Liver (tissue), 9 donors: Measurements from ENCODE around the gene PSRC1. TPM values are rescaled to one million over a fixed set of nuclear protein-coding genes. Genes with fewer than 3 reads are reported as not detected.

Experiments used
- DNase-seq: peaks from one replicate; pipeline ENCODE4 v3.0.0-alpha.2; 2017; ENCODE audit warnings: low spot score
- H3K27ac ChIP-seq, 2 donors: one replicate each; pipeline ENCODE4 v1.7.0; 2013; ENCODE audit warnings: inconsistent platforms in 2 of 2, low read length in 2 of 2, control low read depth in 1 of 2, low read depth in 1 of 2, mild to moderate bottlenecking in 1 of 2
- H3K27me3 ChIP-seq, 4 donors: one replicate each; pipeline versions ENCODE4 v1.6.1 to v1.7.0; 2013; ENCODE audit warnings: low read length in 3 of 4, inconsistent platforms in 1 of 4, mild to moderate bottlenecking in 1 of 4, moderate library complexity in 1 of 4; ENCODE audit not compliant: control insufficient read depth in 4 of 4, insufficient read depth in 4 of 4
- H3K36me3 ChIP-seq, 4 donors: one replicate each; pipeline versions ENCODE4 v1.6.1 to v1.7.0; 2013; ENCODE audit warnings: low read length in 3 of 4, mild to moderate bottlenecking in 3 of 4, low read depth in 1 of 4, moderate library complexity in 1 of 4; ENCODE audit not compliant: control insufficient read depth in 4 of 4, insufficient read depth in 3 of 4
- H3K4me1 ChIP-seq, 4 donors: one replicate each; pipeline versions ENCODE4 v1.6.1 to v1.7.0; 2013; ENCODE audit warnings: low read length in 3 of 4, mild to moderate bottlenecking in 3 of 4, moderate library complexity in 1 of 4; ENCODE audit not compliant: control insufficient read depth in 4 of 4, insufficient read depth in 4 of 4
- H3K4me3 ChIP-seq, 3 donors: one replicate each; pipeline versions ENCODE4 v1.6.1 to v1.7.0; 2013; ENCODE audit warnings: low read length in 3 of 3, control low read depth in 1 of 3, low read depth in 1 of 3, mild to moderate bottlenecking in 1 of 3
- H3K9ac ChIP-seq, 2 donors: one replicate each; pipeline ENCODE4 v1.7.0; 2013; ENCODE audit warnings: low read length in 2 of 2, mild to moderate bottlenecking in 2 of 2, moderate library complexity in 2 of 2, control low read depth in 1 of 2, low read depth in 1 of 2
- H3K9me3 ChIP-seq, 4 donors: one replicate each; pipeline versions ENCODE4 v1.6.1 to v1.7.0; 2013; ENCODE audit warnings: low read length in 3 of 4; ENCODE audit not compliant: control insufficient read depth in 4 of 4
- EGR1 ChIP-seq, 2 donors: IDR thresholded peaks; 2 replicates each; pipeline ENCODE4 v1.6.1; 2016 to 2018; ENCODE audit warnings: antibody characterized with exemption in 2 of 2, low read depth in 2 of 2
- FOXA1 ChIP-seq: IDR thresholded peaks from 2 replicates; pipeline ENCODE4 v1.6.1; 2016; ENCODE audit warnings: antibody characterized with exemption
- FOXA2 ChIP-seq: IDR thresholded peaks from 2 replicates; pipeline ENCODE4 v1.6.1; 2016; ENCODE audit warnings: antibody characterized with exemption
- GABPA ChIP-seq, 2 donors: IDR thresholded peaks in 1 of 2; conservative IDR thresholded peaks in 1 of 2; 2 replicates each; pipeline ENCODE4 v1.6.1; 2016; ENCODE audit warnings: antibody characterized with exemption in 2 of 2, mild to moderate bottlenecking in 1 of 2, moderate library complexity in 1 of 2
- HNF4A ChIP-seq, 2 donors: conservative IDR thresholded peaks; 2 replicates each; pipeline ENCODE4 v1.6.1; 2016; ENCODE audit warnings: antibody characterized with exemption in 2 of 2, mild to moderate bottlenecking in 2 of 2
- HNF4G ChIP-seq: IDR thresholded peaks from 2 replicates; pipeline ENCODE4 v1.6.1; 2016; ENCODE audit warnings: antibody characterized with exemption
- JUND ChIP-seq, 2 donors: IDR thresholded peaks; 2 replicates each; pipeline ENCODE4 v1.6.1; 2016; ENCODE audit warnings: antibody characterized with exemption in 2 of 2
- RXRA ChIP-seq, 2 donors: IDR thresholded peaks; 2 replicates each; pipeline ENCODE4 v1.6.1; 2017 to 2018; ENCODE audit warnings: antibody characterized with exemption in 2 of 2, mild to moderate bottlenecking in 1 of 2
- SP1 ChIP-seq: IDR thresholded peaks from 2 replicates; pipeline ENCODE4 v1.6.1; 2018; ENCODE audit warnings: antibody characterized with exemption, mild to moderate bottlenecking
- TAF1 ChIP-seq: conservative IDR thresholded peaks from 2 replicates; pipeline ENCODE4 v1.6.1; 2016; ENCODE audit warnings: antibody characterized with exemption, mild to moderate bottlenecking
- YY1 ChIP-seq: IDR thresholded peaks from 2 replicates; pipeline ENCODE4 v1.6.1; 2016; ENCODE audit warnings: antibody characterized with exemption, mild to moderate bottlenecking
- WGBS: extraction: QIAGEN DNeasy Blood & Tissue Kit; methylation state at CpG from one replicate; pipeline ENCODE4 v1.1.7; 2013; 5-methylcytosine and 5-hydroxymethylcytosine counted together
- polyA plus RNA-seq, 2 donors: library from polyadenylated mRNA; stranded (reverse) in 1 of 2; unstranded in 1 of 2; fragments of 200-250 nt in 1 of 2; fragments of >200 nt in 1 of 2; fragmentation: Nextera tagmentation in 1 of 2; extraction: Ambion mirVana in 1 of 2; gene quantifications; one replicate each; pipeline versions ENCODE4 v1.2.1 to v1.2.3, GENCODE V29; 2013 to 2015
- total RNA-seq, 2 donors: library from RNA; depleted of rRNA; stranded (reverse); fragments of >200 nt; gene quantifications; one replicate each; pipeline ENCODE4 v1.2.3, GENCODE V29; 2014
- TF ChIP-seq, protein P1 (sequence below): IDR thresholded peaks from 2 replicates; pipeline ENCODE4 v1.6.1; 2016; ENCODE audit warnings: antibody characterized with exemption
- TF ChIP-seq, protein P2 (sequence below): IDR thresholded peaks from 2 replicates; pipeline ENCODE4 v1.6.1; 2016; ENCODE audit warnings: antibody characterized with exemption
- TF ChIP-seq, protein P3 (sequence below): IDR thresholded peaks from 2 replicates; pipeline ENCODE4 v1.6.1; 2016; ENCODE audit warnings: antibody characterized with exemption, mild to moderate bottlenecking
- donor health status: healthy.
- donor health status: healthy.
- donor health status: healthy.
- donor health status: healthy.
- donor health status: healthy.

PSRC1 gene
- total and polyA plus RNA-seq, 4 donors = 0.25 to 2.6 (median 1.1) TPM

DNA sequence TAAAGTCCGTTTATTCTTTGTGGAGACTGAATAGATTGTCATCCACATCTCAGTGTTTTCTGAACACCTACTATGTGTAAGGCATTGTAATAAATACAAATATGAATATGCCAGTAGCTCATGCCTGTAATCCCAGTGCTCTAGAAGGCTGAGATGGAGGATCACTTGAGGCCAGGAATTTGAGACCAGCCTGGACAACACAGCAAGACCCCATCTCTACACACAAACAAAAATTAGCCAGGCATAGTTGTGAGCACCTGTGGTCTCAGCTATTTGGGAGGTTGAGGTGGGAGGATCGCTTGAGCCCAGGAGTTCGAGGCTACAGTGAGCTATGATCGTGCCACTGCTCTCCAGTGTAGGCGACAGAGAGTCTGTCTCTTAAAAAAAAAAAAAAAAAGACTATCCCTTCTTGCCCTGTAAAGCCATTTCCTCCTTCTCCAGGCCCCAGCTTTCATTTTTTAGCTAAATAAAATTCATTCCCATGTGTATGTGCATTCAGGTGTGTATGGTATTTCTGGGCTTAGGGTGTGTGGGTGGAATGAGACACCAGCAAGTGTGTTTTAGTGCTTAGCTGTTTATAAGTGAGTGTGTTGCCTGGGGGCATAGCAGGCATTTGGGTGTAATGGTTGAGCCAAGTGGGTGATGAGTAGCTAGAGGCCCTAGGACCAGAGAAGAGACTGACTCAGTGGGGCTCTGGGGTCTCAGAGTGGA, 25.8 kb downstream of the PSRC1 start:
- H3K9me3 ChIP-seq = no peaks in the 10 kb centered on the region
- no peak for TF ChIP-seq FOXA2
- 93% methylated on average over 5 of the region's 5 CpGs for WGBS
- no peak overlapping the region for H3K27ac ChIP-seq
- no peaks in the 10 kb centered on the region for H3K27me3 ChIP-seq
- H3K36me3 ChIP-seq = no peaks in the 10 kb centered on the region
- no peak for DNase-seq
- H3K4me1 ChIP-seq = no peaks in the 10 kb centered on the region
- H3K4me3 ChIP-seq = no peak overlapping the region
- H3K9ac ChIP-seq = no peak overlapping the region

DNA sequence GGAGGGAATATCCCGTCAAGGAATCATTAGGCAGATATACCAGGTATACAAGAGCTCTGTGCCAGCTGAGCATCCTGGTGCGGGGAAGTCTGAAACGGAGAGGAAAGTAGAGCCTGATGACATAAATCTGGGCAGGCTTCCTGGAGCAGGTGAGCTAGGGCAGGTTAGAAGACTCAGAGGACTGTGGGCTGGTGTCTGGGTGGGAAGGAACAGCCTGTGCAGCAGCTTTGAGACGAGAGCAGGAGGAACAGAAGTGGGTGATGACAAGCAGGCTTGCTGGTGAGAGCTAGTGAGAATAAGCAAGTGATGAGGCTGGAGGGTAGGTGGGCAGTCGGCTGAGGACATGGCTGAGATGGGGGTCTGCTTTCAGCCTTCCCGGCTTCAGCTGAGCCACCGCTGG, 26.9 kb downstream of the PSRC1 start:
- H3K4me1 ChIP-seq = no peaks in the 10 kb centered on the region
- no peaks in the 10 kb centered on the region for H3K27me3 ChIP-seq
- H3K27ac ChIP-seq = no peak overlapping the region
- TF ChIP-seq, protein P1, sequence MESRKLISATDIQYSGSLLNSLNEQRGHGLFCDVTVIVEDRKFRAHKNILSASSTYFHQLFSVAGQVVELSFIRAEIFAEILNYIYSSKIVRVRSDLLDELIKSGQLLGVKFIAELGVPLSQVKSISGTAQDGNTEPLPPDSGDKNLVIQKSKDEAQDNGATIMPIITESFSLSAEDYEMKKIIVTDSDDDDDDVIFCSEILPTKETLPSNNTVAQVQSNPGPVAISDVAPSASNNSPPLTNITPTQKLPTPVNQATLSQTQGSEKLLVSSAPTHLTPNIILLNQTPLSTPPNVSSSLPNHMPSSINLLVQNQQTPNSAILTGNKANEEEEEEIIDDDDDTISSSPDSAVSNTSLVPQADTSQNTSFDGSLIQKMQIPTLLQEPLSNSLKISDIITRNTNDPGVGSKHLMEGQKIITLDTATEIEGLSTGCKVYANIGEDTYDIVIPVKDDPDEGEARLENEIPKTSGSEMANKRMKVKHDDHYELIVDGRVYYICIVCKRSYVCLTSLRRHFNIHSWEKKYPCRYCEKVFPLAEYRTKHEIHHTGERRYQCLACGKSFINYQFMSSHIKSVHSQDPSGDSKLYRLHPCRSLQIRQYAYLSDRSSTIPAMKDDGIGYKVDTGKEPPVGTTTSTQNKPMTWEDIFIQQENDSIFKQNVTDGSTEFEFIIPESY = no peak
- TF ChIP-seq YY1 (no peak), RXRA (IDR thresholded peaks at IDR 0.05) (no peak), SP1 (no peak), TAF1 (no peak), FOXA2 (no peak), JUND (IDR thresholded peaks at IDR 0.05) (no peak)
- TF ChIP-seq, protein P2, sequence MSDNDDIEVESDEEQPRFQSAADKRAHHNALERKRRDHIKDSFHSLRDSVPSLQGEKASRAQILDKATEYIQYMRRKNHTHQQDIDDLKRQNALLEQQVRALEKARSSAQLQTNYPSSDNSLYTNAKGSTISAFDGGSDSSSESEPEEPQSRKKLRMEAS = no peak
- TF ChIP-seq, protein P3, sequence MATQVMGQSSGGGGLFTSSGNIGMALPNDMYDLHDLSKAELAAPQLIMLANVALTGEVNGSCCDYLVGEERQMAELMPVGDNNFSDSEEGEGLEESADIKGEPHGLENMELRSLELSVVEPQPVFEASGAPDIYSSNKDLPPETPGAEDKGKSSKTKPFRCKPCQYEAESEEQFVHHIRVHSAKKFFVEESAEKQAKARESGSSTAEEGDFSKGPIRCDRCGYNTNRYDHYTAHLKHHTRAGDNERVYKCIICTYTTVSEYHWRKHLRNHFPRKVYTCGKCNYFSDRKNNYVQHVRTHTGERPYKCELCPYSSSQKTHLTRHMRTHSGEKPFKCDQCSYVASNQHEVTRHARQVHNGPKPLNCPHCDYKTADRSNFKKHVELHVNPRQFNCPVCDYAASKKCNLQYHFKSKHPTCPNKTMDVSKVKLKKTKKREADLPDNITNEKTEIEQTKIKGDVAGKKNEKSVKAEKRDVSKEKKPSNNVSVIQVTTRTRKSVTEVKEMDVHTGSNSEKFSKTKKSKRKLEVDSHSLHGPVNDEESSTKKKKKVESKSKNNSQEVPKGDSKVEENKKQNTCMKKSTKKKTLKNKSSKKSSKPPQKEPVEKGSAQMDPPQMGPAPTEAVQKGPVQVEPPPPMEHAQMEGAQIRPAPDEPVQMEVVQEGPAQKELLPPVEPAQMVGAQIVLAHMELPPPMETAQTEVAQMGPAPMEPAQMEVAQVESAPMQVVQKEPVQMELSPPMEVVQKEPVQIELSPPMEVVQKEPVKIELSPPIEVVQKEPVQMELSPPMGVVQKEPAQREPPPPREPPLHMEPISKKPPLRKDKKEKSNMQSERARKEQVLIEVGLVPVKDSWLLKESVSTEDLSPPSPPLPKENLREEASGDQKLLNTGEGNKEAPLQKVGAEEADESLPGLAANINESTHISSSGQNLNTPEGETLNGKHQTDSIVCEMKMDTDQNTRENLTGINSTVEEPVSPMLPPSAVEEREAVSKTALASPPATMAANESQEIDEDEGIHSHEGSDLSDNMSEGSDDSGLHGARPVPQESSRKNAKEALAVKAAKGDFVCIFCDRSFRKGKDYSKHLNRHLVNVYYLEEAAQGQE = no peak
- WGBS = 80% methylated on average over 7 of the region's 7 CpGs
- no peaks in the 10 kb centered on the region for H3K36me3 ChIP-seq
- no peak for DNase-seq
- H3K4me3 ChIP-seq = no peak overlapping the region
- no peaks in the 10 kb centered on the region for H3K9me3 ChIP-seq
- no peak overlapping the region for H3K9ac ChIP-seq

GRCh38 chr1:109255678-109256077, 27.3 kb downstream of the PSRC1 start:
- no peak overlapping the region for H3K9ac ChIP-seq
- H3K27ac ChIP-seq = no peak overlapping the region
- no peaks in the 10 kb centered on the region for H3K36me3 ChIP-seq

More at GRCh38 chr1:109255678-109256077, 27.3 kb downstream of the PSRC1 start:
- no peaks in the 10 kb centered on the region for H3K4me1 ChIP-seq
- no peak for TF ChIP-seq SP1
- TF ChIP-seq RXRA (IDR thresholded peaks at IDR 0.05) = no peak
- no peak for TF ChIP-seq JUND (IDR thresholded peaks at IDR 0.05)
- TF ChIP-seq FOXA1 = no peak
- no peak for TF ChIP-seq YY1
- TF ChIP-seq, protein P3 = no peak
- TF ChIP-seq, protein P1 = no peak
- TF ChIP-seq HNF4A (conservative IDR thresholded peaks at IDR 0.05) = no peak
- TF ChIP-seq EGR1 (IDR thresholded peaks at IDR 0.05; ENCODE audit: low read depth in 2 of 2) = no peak
- no peak for TF ChIP-seq GABPA (IDR thresholded peaks at IDR 0.05 in 1 of 2, conservative IDR thresholded peaks at IDR 0.05 in 1 of 2)
- TF ChIP-seq HNF4G = no peak
- DNase-seq = no peak
- H3K27me3 ChIP-seq = no peaks in the 10 kb centered on the region
- no peak overlapping the region for H3K4me3 ChIP-seq
- WGBS = 91% methylated on average over 5 of the region's 5 CpGs
- H3K9me3 ChIP-seq = no peaks in the 10 kb centered on the region
